Parathyroid adenoma (tissue), 2 donors: ENCODE results near the gene ATP6V1D.

Experiments used
- H2AFZ ChIP-seq: fragments of 300-600 bp; sonication (generic); one replicate; pipeline ENCODE4 v1.7.0; 2017; ENCODE audit warnings: antibody characterized with exemption, mild to moderate bottlenecking
- H3K27ac ChIP-seq: fragments of 300-600 bp; sonication (generic); one replicate; pipeline ENCODE4 v1.7.0; 2017
- H3K27me3 ChIP-seq: fragments of 300-600 bp; sonication (generic); one replicate; pipeline ENCODE4 v1.7.0; 2017; ENCODE audit warnings: low read length; ENCODE audit not compliant: control insufficient read depth, insufficient read depth
- H3K36me3 ChIP-seq: fragments of 300-600 bp; sonication (generic); one replicate; pipeline ENCODE4 v1.7.0; 2017; ENCODE audit warnings: low read length; ENCODE audit not compliant: control insufficient read depth, insufficient read depth
- H3K4me1 ChIP-seq: fragments of 300-600 bp; sonication (generic); one replicate; pipeline ENCODE4 v1.7.0; 2017; ENCODE audit warnings: control low read depth
- H3K4me2 ChIP-seq: fragments of 300-600 bp; sonication (generic); one replicate; pipeline ENCODE4 v1.7.0; 2017; ENCODE audit warnings: low read length
- H3K4me3 ChIP-seq: fragments of 300-600 bp; sonication (generic); one replicate; pipeline ENCODE4 v1.7.0; 2017; ENCODE audit warnings: low read depth, low read length
- H3K79me2 ChIP-seq: fragments of 300-600 bp; sonication (generic); one replicate; pipeline ENCODE4 v1.7.0; 2017; ENCODE audit warnings: control low read depth
- H3K9ac ChIP-seq: fragments of 300-600 bp; sonication (generic); one replicate; pipeline ENCODE4 v1.7.0; 2017; ENCODE audit warnings: mild to moderate bottlenecking
- H3K9me3 ChIP-seq: fragments of 300-600 bp; sonication (generic); one replicate; pipeline ENCODE4 v1.7.0; 2017; ENCODE audit warnings: low read length; ENCODE audit not compliant: control insufficient read depth
- CTCF ChIP-seq: fragments of 300-600 bp; sonication (generic); IDR thresholded peaks from one replicate; pipeline ENCODE4 v1.7.0; 2017; ENCODE audit warnings: antibody characterized with exemption, mild to moderate bottlenecking
- donor health status: primary hyperparathyroidism.

Gene ATP6V1D

GRCh38 chr14:67396381-67396970 is 36.9 kb upstream of the ATP6V1D start:
- H3K9ac ChIP-seq = no peak overlapping the region
- TF ChIP-seq CTCF = no peak

GRCh38 chr14:67395876-67396189 is 36.2 kb upstream of the ATP6V1D start:
- no peaks in the 10 kb centered on the region for H3K9me3 ChIP-seq
- H3K27ac ChIP-seq = no peak overlapping the region
- no peak for TF ChIP-seq CTCF
- no peak overlapping the region for H3K4me3 ChIP-seq
- peaks cover 15% of the 10 kb centered on the region for H3K4me1 ChIP-seq
- H3K9ac ChIP-seq = no peak overlapping the region
- H3K27me3 ChIP-seq = no peaks in the 10 kb centered on the region
- H2AFZ ChIP-seq = no peak overlapping the region
- no peaks in the 10 kb centered on the region for H3K36me3 ChIP-seq
- no peaks in the 10 kb centered on the region for H3K79me2 ChIP-seq
- H3K4me2 ChIP-seq = no peak overlapping the region

More at GRCh38 chr14:67396381-67396970, 36.9 kb upstream of the ATP6V1D start:
- Histone ChIP-seq H3K9me3 (no peaks in the 10 kb centered on the region), H3K27ac (no peak overlapping the region), H3K36me3 (no peaks in the 10 kb centered on the region), H3K4me3 (no peak overlapping the region), H3K27me3 (no peaks in the 10 kb centered on the region), H3K4me2 (no peak overlapping the region), H3K4me1 (peaks cover 9% of the 10 kb centered on the region), H2AFZ (no peak overlapping the region), H3K79me2 (no peaks in the 10 kb centered on the region)

GRCh38 chr14:67395086-67395875 is 35.7 kb upstream of the ATP6V1D start:
- no peaks in the 10 kb centered on the region for H3K79me2 ChIP-seq
- no peak overlapping the region for H3K27ac ChIP-seq
- no peak overlapping the region for H2AFZ ChIP-seq
- TF ChIP-seq CTCF = no peak
- peaks cover 19% of the 10 kb centered on the region for H3K4me1 ChIP-seq
- no peak overlapping the region for H3K9ac ChIP-seq
- H3K36me3 ChIP-seq = no peaks in the 10 kb centered on the region
- H3K4me2 ChIP-seq = no peak overlapping the region
- no peaks in the 10 kb centered on the region for H3K27me3 ChIP-seq
- H3K9me3 ChIP-seq = no peaks in the 10 kb centered on the region
- no peak overlapping the region for H3K4me3 ChIP-seq

GRCh38 chr14:67393689-67394088 is 34.1 kb upstream of the ATP6V1D start:
- Histone ChIP-seq H3K9me3 (no peaks in the 10 kb centered on the region), H2AFZ (no peak overlapping the region), H3K36me3 (no peaks in the 10 kb centered on the region), H3K79me2 (no peaks in the 10 kb centered on the region), H3K4me3 (no peak overlapping the region), H3K27me3 (no peaks in the 10 kb centered on the region), H3K4me2 (no peak overlapping the region), H3K9ac (no peak overlapping the region), H3K4me1 (peaks cover 19% of the 10 kb centered on the region), H3K27ac (no peak overlapping the region)
- TF ChIP-seq CTCF = no peak

GRCh38 chr14:67392800-67393199 is 33.2 kb upstream of the ATP6V1D start:
- H3K9me3 ChIP-seq = no peaks in the 10 kb centered on the region
- H3K4me2 ChIP-seq = no peak overlapping the region
- no peaks in the 10 kb centered on the region for H3K27me3 ChIP-seq
- no peak overlapping the region for H3K27ac ChIP-seq
- H3K79me2 ChIP-seq = no peaks in the 10 kb centered on the region
- no peaks in the 10 kb centered on the region for H3K36me3 ChIP-seq
- no peak overlapping the region for H3K9ac ChIP-seq
- H3K4me3 ChIP-seq = no peak overlapping the region
- TF ChIP-seq CTCF = no peak
- H3K4me1 ChIP-seq = peaks cover 19% of the 10 kb centered on the region
- H2AFZ ChIP-seq = no peak overlapping the region
